ENCODE data around the gene GPC4.

The GPC4 gene

GRCh38 chrX:133435544-133436124, 20.3 kb upstream of the GPC4 start:
- no peak overlapping the region for H3K27ac ChIP-seq (ENCODE audit: low read length)
- no peak overlapping the region for H3K4me3 ChIP-seq (ENCODE audit: low read depth in 1 of 2, low read length in 2 of 2)
- no peaks in the 10 kb centered on the region for H3K36me3 ChIP-seq (ENCODE audit: control insufficient read depth in 1 of 2, insufficient read depth in 2 of 2, low read length in 2 of 2)
- H3K9me3 ChIP-seq (ENCODE audit: control insufficient read depth in 1 of 2, low read length in 2 of 2), result no peaks in the 10 kb centered on the region
- H3K4me1 ChIP-seq (ENCODE audit: control insufficient read depth in 1 of 2, insufficient read depth in 2 of 2, low read length in 2 of 2), result no peaks in the 10 kb centered on the region
- H3K27me3 ChIP-seq (ENCODE audit: low read depth, low read length), result no peaks in the 10 kb centered on the region

GRCh38 chrX:133434197-133434820, 19.0 kb upstream of the GPC4 start:
- Histone ChIP-seq H3K27ac (ENCODE audit: low read length) (no peak overlapping the region), H3K4me1 (ENCODE audit: control insufficient read depth in 1 of 2, insufficient read depth in 2 of 2, low read length in 2 of 2) (no peaks in the 10 kb centered on the region), H3K4me3 (ENCODE audit: low read depth in 1 of 2, low read length in 2 of 2) (no peak overlapping the region), H3K27me3 (ENCODE audit: low read depth, low read length) (no peaks in the 10 kb centered on the region), H3K36me3 (ENCODE audit: control insufficient read depth in 1 of 2, insufficient read depth in 2 of 2, low read length in 2 of 2) (no peaks in the 10 kb centered on the region), H3K9me3 (ENCODE audit: control insufficient read depth in 1 of 2, low read length in 2 of 2) (no peaks in the 10 kb centered on the region)

- no peaks in the 10 kb centered on the region for H3K4me1 ChIP-seq (ENCODE audit: control insufficient read depth in 1 of 2, insufficient read depth in 2 of 2, low read length in 2 of 2)
- H3K9me3 ChIP-seq (ENCODE audit: control insufficient read depth in 1 of 2, low read length in 2 of 2), result no peaks in the 10 kb centered on the region
- H3K27me3 ChIP-seq (ENCODE audit: low read depth, low read length), result no peaks in the 10 kb centered on the region
- H3K36me3 ChIP-seq (ENCODE audit: control insufficient read depth in 1 of 2, insufficient read depth in 2 of 2, low read length in 2 of 2), result no peaks in the 10 kb centered on the region
- H3K27ac ChIP-seq (ENCODE audit: low read length), result no peak overlapping the region
- no peak overlapping the region for H3K4me3 ChIP-seq (ENCODE audit: low read depth in 1 of 2, low read length in 2 of 2)
These were observed 4.6 kb upstream of the GPC4 start for GRCh38 chrX:133419911-133420310.

- no peaks in the 10 kb centered on the region for H3K27me3 ChIP-seq (ENCODE audit: low read depth, low read length)
These were observed 3.3 kb upstream of the GPC4 start for GRCh38 chrX:133418588-133418987.

GRCh38 chrX:133417364-133417763, 2.1 kb upstream of the GPC4 start:
- Histone ChIP-seq H3K9me3 (ENCODE audit: control insufficient read depth in 1 of 2, low read length in 2 of 2) (no peaks in the 10 kb centered on the region), H3K4me3 (ENCODE audit: low read depth in 1 of 2, low read length in 2 of 2) (no peak overlapping the region), H3K27ac (ENCODE audit: low read length) (no peak overlapping the region), H3K4me1 (ENCODE audit: control insufficient read depth in 1 of 2, insufficient read depth in 2 of 2, low read length in 2 of 2) (peaks cover 0 to 3% of the 10 kb centered on the region in 2 donors), H3K36me3 (ENCODE audit: control insufficient read depth in 1 of 2, insufficient read depth in 2 of 2, low read length in 2 of 2) (no peaks in the 10 kb centered on the region), H3K27me3 (ENCODE audit: low read depth, low read length) (no peaks in the 10 kb centered on the region)

More at GRCh38 chrX:133418588-133418987, 3.3 kb upstream of the GPC4 start:
- Histone ChIP-seq H3K4me3 (ENCODE audit: low read depth in 1 of 2, low read length in 2 of 2) (no peak overlapping the region), H3K9me3 (ENCODE audit: control insufficient read depth in 1 of 2, low read length in 2 of 2) (no peaks in the 10 kb centered on the region), H3K4me1 (ENCODE audit: control insufficient read depth in 1 of 2, insufficient read depth in 2 of 2, low read length in 2 of 2) (no peaks in the 10 kb centered on the region), H3K27ac (ENCODE audit: low read length) (no peak overlapping the region), H3K36me3 (ENCODE audit: control insufficient read depth in 1 of 2, insufficient read depth in 2 of 2, low read length in 2 of 2) (no peaks in the 10 kb centered on the region)

DNA sequence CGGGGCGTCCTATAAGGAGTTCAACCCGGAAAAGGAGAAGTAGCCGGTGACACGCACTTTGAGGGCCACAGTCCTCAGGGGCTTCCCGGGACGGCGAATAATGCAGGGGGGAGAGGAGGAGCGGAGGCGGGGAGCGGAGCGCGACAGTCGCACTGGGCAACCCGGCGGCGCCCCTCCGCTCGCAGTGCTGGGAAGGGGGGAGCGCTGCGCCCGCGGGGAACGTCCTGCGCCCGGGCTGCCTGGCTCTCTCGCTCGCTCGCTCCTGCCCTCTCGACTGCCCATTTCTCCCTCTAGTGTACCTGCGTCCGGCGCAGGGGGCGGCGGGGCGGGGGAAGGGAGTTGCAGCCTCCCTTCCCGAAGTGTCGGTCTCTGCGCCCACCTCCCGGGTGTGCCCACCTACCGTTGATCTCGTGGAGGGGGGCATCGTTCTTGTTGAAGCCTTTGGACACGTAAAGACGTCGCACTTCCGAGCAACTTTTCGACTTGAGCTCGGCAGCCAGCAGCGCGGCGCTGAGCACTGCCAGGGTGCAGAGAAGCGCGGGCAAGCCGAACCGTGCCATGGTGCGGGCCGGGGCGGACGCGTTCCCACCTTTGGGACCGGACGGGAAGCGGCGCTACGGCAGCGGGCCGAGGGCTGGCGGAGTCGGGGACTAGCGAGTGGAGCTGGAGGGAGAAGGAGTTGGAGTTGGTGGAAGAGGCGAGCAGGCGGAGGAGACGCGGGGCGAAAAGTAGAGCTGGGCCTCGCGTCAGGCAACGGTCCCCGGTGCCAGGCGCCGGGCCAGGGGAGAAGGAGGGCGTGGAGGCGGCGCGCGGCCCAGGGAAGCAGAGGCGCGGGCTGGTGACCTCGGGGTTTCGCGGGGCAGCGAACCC, 648 bp downstream of the GPC4 start:
- no peaks in the 10 kb centered on the region for H3K36me3 ChIP-seq (ENCODE audit: control insufficient read depth in 1 of 2, insufficient read depth in 2 of 2, low read length in 2 of 2)
- H3K4me3 ChIP-seq (ENCODE audit: low read depth in 1 of 2, low read length in 2 of 2), result peak overlapping the region; percentile 66 to 76
- H3K9me3 ChIP-seq (ENCODE audit: control insufficient read depth in 1 of 2, low read length in 2 of 2), result no peaks in the 10 kb centered on the region
- peaks cover 0 to 8% of the 10 kb centered on the region in 2 donors for H3K4me1 ChIP-seq (ENCODE audit: control insufficient read depth in 1 of 2, insufficient read depth in 2 of 2, low read length in 2 of 2)
- H3K27ac ChIP-seq (ENCODE audit: low read length), result no peak overlapping the region
- H3K27me3 ChIP-seq (ENCODE audit: low read depth, low read length), result no peaks in the 10 kb centered on the region

DNA sequence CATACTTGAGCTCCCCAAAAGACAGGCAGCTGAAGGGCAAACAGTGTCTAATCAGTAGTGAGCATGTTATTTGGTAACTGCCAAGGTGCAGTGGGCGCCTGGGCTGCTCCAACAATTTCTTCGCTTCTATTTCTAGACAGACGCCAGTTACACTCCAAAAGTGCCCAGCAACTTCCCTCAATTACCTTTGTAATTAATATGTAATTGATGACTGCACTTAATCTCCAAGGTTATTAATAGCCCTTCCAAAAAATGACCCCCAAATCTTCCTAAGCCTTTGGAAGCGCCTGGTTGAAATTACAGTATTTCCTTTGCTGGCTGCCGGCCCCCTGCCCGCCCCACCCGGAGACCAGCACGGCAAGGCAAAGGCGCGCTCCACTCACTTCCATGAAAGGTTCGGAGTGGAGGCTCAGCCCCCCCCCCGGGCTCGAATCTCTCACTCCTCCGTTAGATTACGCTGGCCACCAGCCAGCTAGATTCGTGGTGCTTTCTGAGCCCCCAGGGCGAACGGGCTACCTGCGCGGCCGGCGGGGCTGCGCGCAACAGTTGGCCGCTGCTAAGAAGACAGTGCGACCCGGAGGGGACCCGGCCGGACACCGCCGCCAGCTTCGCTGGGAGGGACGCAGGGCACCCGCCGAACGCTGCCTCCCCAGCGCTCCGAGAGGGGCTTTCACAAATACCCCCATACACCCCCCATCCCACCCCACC, 1.9 kb downstream of the GPC4 start:
- Histone ChIP-seq H3K4me3 (ENCODE audit: low read depth in 1 of 2, low read length in 2 of 2) (peak overlapping the region; percentile 66 to 76), H3K9me3 (ENCODE audit: control insufficient read depth in 1 of 2, low read length in 2 of 2) (no peaks in the 10 kb centered on the region), H3K4me1 (ENCODE audit: control insufficient read depth in 1 of 2, insufficient read depth in 2 of 2, low read length in 2 of 2) (peaks cover 0 to 8% of the 10 kb centered on the region in 2 donors), H3K36me3 (ENCODE audit: control insufficient read depth in 1 of 2, insufficient read depth in 2 of 2, low read length in 2 of 2) (no peaks in the 10 kb centered on the region), H3K27me3 (ENCODE audit: low read depth, low read length) (no peaks in the 10 kb centered on the region), H3K27ac (ENCODE audit: low read length) (no peak overlapping the region)

GRCh38 chrX:133412665-133413064, 2.6 kb downstream of the GPC4 start:
- Histone ChIP-seq H3K27ac (ENCODE audit: low read length) (peak overlapping the region; percentile 45), H3K4me3 (ENCODE audit: low read depth in 1 of 2, low read length in 2 of 2) (peak overlapping the region; percentile 37 to 76), H3K27me3 (ENCODE audit: low read depth, low read length) (no peaks in the 10 kb centered on the region), H3K36me3 (ENCODE audit: control insufficient read depth in 1 of 2, insufficient read depth in 2 of 2, low read length in 2 of 2) (no peaks in the 10 kb centered on the region), H3K4me1 (ENCODE audit: control insufficient read depth in 1 of 2, insufficient read depth in 2 of 2, low read length in 2 of 2) (peaks cover 0 to 8% of the 10 kb centered on the region in 2 donors), H3K9me3 (ENCODE audit: control insufficient read depth in 1 of 2, low read length in 2 of 2) (no peaks in the 10 kb centered on the region)

DNA sequence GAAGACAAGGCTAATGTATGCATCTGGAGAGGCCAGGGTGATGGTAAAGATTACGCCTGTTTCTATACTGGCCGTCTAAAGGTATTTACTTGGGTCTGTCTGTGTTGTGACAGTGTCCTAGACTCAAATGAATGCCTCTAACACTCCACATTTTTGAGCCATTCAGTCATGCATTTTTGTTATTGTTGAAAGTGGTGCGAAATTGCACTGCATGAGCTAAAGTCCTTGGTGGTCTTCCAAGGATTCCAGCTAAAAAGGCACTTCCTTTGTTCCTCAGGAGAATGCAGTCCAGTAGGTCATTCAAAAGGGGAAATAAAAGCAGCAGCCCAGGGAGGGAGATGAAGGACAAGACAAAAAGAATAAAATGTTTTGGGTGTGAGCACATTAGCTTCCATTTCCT, 3.0 kb downstream of the GPC4 start:
- peak overlapping the region in 1 of 2 donors; percentile 76 for H3K4me3 ChIP-seq (ENCODE audit: low read depth in 1 of 2, low read length in 2 of 2)
- H3K4me1 ChIP-seq (ENCODE audit: control insufficient read depth in 1 of 2, insufficient read depth in 2 of 2, low read length in 2 of 2), result peaks cover 0 to 8% of the 10 kb centered on the region in 2 donors
- H3K27ac ChIP-seq (ENCODE audit: low read length), result peak overlapping the region; percentile 45
- no peaks in the 10 kb centered on the region for H3K9me3 ChIP-seq (ENCODE audit: control insufficient read depth in 1 of 2, low read length in 2 of 2)
- no peaks in the 10 kb centered on the region for H3K27me3 ChIP-seq (ENCODE audit: low read depth, low read length)
- H3K36me3 ChIP-seq (ENCODE audit: control insufficient read depth in 1 of 2, insufficient read depth in 2 of 2, low read length in 2 of 2), result no peaks in the 10 kb centered on the region

DNA sequence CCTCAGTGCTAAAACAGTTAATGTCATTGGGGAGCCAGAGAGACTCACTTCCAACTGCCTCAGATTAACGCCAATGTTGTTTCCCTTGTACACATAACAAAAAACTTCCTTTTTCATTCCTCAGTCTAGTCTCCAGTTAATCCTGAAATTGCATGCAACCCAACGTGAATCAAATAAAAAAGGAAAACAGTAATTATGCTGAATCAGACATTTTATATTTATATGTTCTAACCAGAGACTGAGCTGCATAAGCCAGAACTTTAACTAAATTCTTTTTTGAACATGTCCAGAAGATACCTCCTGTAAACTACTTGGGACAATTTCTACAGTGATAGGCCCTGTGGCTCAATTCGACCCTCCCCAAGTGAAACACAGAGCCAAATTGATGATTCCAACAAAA, 4.7 kb downstream of the GPC4 start:
- Histone ChIP-seq H3K4me3 (ENCODE audit: low read depth in 1 of 2, low read length in 2 of 2) (no peak overlapping the region), H3K36me3 (ENCODE audit: control insufficient read depth in 1 of 2, insufficient read depth in 2 of 2, low read length in 2 of 2) (no peaks in the 10 kb centered on the region), H3K27ac (ENCODE audit: low read length) (no peak overlapping the region)

More for the DNA sequence above, 4.7 kb downstream of the GPC4 start:
- H3K9me3 ChIP-seq (ENCODE audit: control insufficient read depth in 1 of 2, low read length in 2 of 2), result no peaks in the 10 kb centered on the region
- no peaks in the 10 kb centered on the region for H3K27me3 ChIP-seq (ENCODE audit: low read depth, low read length)
- peaks cover 0 to 8% of the 10 kb centered on the region in 2 donors for H3K4me1 ChIP-seq (ENCODE audit: control insufficient read depth in 1 of 2, insufficient read depth in 2 of 2, low read length in 2 of 2)
